ENCODE results near the gene OLA1.

Gene OLA1

DNA sequence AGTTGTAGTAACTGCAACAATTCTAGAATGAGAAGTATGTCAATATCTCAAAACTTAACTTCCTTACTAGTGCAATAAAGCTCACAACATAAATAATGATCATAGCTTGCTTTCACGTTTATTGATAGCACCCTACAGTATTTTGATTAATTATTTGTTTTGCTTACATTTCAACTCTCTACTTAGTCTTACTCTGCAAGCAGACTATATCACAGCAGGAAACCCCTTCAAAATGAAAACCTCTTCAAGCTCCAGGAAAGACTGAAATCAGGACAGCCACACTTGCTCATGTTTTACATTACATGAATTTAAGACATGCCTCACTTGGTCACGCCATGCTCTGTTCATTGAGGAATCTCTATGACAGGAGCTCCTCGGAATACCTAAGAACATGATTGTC, 3.3 kb downstream of the OLA1 start:
- H3K4me1 ChIP-seq (ENCODE audit: insufficient read depth, insufficient read length) = peaks cover 7% of the 10 kb centered on the region
- TF ChIP-seq YY1 (IDR thresholded peaks at IDR 0.05; ENCODE audit: insufficient read depth, insufficient read length) = no peak
- no peak for TF ChIP-seq ZNF274 (IDR thresholded peaks at IDR 0.05; ENCODE audit: low read depth, low read length)
- TF ChIP-seq SUZ12 (IDR thresholded peaks at IDR 0.05; ENCODE audit: extremely low read depth, insufficient read depth, insufficient read length) = no peak
- no peaks in the 10 kb centered on the region for H3K27me3 ChIP-seq (ENCODE audit: insufficient read depth, insufficient read length)
- no peak overlapping the region for H3K4me3 ChIP-seq (ENCODE audit: insufficient read length, low read depth)
- H3K9ac ChIP-seq (ENCODE audit: insufficient read length, low read depth) = no peak overlapping the region
- H3K9me3 ChIP-seq (ENCODE audit: insufficient read depth, low read length) = no peaks in the 10 kb centered on the region
- no peak for DNase-seq (ENCODE audit: low read depth, low spot score)
- H3K36me3 ChIP-seq (ENCODE audit: insufficient read depth, insufficient read length, low read length) = peaks cover 58% of the 10 kb centered on the region

DNA sequence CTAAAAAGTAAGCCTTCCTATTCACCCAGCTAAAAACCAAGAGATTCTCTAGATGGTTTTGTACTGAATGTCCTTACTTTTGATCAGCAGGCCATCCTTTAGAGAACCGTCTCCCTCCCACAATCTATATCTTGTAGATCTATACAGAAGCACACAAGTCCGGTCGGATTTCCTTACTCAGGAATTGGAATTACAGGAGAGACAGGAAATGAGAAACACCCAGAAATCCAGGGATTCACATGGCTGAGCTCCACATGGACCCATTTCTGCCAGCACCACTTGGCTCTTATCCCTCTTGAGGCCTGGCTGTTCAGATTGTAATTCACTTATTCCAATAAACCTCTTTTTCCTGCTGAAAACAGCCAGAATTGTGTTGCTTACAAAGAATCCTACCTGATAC, 4.5 kb downstream of the OLA1 start:
- peaks cover 7% of the 10 kb centered on the region for H3K4me1 ChIP-seq (ENCODE audit: insufficient read depth, insufficient read length)
- H3K36me3 ChIP-seq (ENCODE audit: insufficient read depth, insufficient read length, low read length) = peaks cover 59% of the 10 kb centered on the region
- no peak for TF ChIP-seq YY1 (IDR thresholded peaks at IDR 0.05; ENCODE audit: insufficient read depth, insufficient read length)
- no peak overlapping the region for H3K9ac ChIP-seq (ENCODE audit: insufficient read length, low read depth)
- no peak overlapping the region for H3K4me3 ChIP-seq (ENCODE audit: insufficient read length, low read depth)
- H3K9me3 ChIP-seq (ENCODE audit: insufficient read depth, low read length) = no peaks in the 10 kb centered on the region
- no peaks in the 10 kb centered on the region for H3K27me3 ChIP-seq (ENCODE audit: insufficient read depth, insufficient read length)
- DNase-seq (ENCODE audit: low read depth, low spot score) = no peak

DNA sequence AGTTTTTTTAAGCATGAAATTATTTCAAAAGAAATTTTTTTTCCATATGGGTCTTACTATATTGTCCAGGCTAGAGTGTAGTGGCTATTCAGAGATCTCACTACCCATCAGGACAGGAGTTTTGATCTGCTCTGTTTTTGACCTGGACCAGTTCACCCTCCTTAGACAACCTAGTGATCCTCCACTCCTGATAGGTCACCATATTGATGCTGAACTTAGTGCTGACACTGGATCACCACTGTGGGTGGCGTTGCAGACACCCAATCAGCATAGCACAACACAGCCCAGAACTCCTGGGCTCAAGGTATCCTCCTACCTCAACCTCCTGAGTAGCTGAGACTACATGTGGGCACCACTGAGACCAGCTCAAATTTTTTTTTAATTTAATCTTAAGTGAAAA, 8.2 kb downstream of the OLA1 start:
- TF ChIP-seq SUZ12 (IDR thresholded peaks at IDR 0.05; ENCODE audit: extremely low read depth, insufficient read depth, insufficient read length) (no peak), ZNF274 (IDR thresholded peaks at IDR 0.05; ENCODE audit: low read depth, low read length) (no peak), YY1 (IDR thresholded peaks at IDR 0.05; ENCODE audit: insufficient read depth, insufficient read length) (no peak)
- H3K4me3 ChIP-seq (ENCODE audit: insufficient read length, low read depth) = no peak overlapping the region
- no peak overlapping the region for H3K9ac ChIP-seq (ENCODE audit: insufficient read length, low read depth)
- H3K36me3 ChIP-seq (ENCODE audit: insufficient read depth, insufficient read length, low read length) = peaks cover 55% of the 10 kb centered on the region
- H3K27me3 ChIP-seq (ENCODE audit: insufficient read depth, insufficient read length) = no peaks in the 10 kb centered on the region
- DNase-seq (ENCODE audit: low read depth, low spot score) = no peak
- no peaks in the 10 kb centered on the region for H3K9me3 ChIP-seq (ENCODE audit: insufficient read depth, low read length)
- H3K4me1 ChIP-seq (ENCODE audit: insufficient read depth, insufficient read length) = peaks cover 4% of the 10 kb centered on the region

DNA sequence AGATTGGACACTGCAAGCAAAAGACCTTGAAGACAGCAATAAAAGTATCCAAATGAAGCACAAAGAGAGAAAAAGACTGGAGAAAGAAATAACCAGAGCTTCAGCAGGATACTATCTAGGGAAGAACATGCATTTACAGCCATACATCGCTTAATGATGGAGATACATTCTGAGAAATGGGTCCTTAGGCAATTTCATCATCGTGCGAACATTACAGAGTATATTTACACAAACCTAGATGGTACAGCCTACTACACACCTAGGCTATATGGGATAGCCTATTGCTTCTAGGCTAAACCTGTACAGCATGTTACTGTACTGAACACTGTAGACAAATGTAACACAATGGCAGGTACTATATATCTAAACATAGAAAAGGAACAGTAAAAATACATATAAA, 11.9 kb downstream of the OLA1 start:
- TF ChIP-seq YY1 (IDR thresholded peaks at IDR 0.05; ENCODE audit: insufficient read depth, insufficient read length) = no peak
- no peak for TF ChIP-seq SUZ12 (IDR thresholded peaks at IDR 0.05; ENCODE audit: extremely low read depth, insufficient read depth, insufficient read length)
- TF ChIP-seq ZNF274 (IDR thresholded peaks at IDR 0.05; ENCODE audit: low read depth, low read length) = no peak
- Histone ChIP-seq H3K9ac (ENCODE audit: insufficient read length, low read depth) (no peak overlapping the region), H3K27me3 (ENCODE audit: insufficient read depth, insufficient read length) (no peaks in the 10 kb centered on the region), H3K9me3 (ENCODE audit: insufficient read depth, low read length) (no peaks in the 10 kb centered on the region), H3K4me1 (ENCODE audit: insufficient read depth, insufficient read length) (no peaks in the 10 kb centered on the region), H3K36me3 (ENCODE audit: insufficient read depth, insufficient read length, low read length) (peaks cover 33% of the 10 kb centered on the region), H3K4me3 (ENCODE audit: insufficient read length, low read depth) (no peak overlapping the region)
- no peak for DNase-seq (ENCODE audit: low read depth, low spot score)

DNA sequence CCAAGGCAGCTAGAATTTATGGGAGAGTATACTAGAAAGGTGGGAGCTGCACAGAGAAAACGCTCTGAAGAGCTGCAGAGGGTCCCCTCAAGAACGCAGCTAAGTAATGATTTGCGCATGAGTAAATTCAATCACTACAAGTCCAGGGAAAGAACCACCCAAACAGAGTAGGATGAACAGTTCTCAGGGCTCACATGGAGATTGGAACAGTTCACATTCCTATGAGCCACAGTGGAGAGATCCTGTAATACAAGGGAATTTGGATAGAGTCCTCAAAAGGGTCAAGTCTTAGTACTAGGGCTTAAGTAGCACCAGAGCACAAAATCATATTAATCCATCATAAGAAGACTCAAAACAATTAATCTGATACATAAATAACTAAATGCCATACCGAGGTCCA, 12.7 kb downstream of the OLA1 start:
- Histone ChIP-seq H3K36me3 (ENCODE audit: insufficient read depth, insufficient read length, low read length) (peaks cover 28% of the 10 kb centered on the region), H3K4me3 (ENCODE audit: insufficient read length, low read depth) (no peak overlapping the region), H3K27me3 (ENCODE audit: insufficient read depth, insufficient read length) (no peaks in the 10 kb centered on the region), H3K9me3 (ENCODE audit: insufficient read depth, low read length) (no peaks in the 10 kb centered on the region), H3K4me1 (ENCODE audit: insufficient read depth, insufficient read length) (no peaks in the 10 kb centered on the region), H3K9ac (ENCODE audit: insufficient read length, low read depth) (no peak overlapping the region)
- DNase-seq (ENCODE audit: low read depth, low spot score) = no peak
- TF ChIP-seq SUZ12 (IDR thresholded peaks at IDR 0.05; ENCODE audit: extremely low read depth, insufficient read depth, insufficient read length) = no peak
- no peak for TF ChIP-seq ZNF274 (IDR thresholded peaks at IDR 0.05; ENCODE audit: low read depth, low read length)
- no peak for TF ChIP-seq YY1 (IDR thresholded peaks at IDR 0.05; ENCODE audit: insufficient read depth, insufficient read length)

DNA sequence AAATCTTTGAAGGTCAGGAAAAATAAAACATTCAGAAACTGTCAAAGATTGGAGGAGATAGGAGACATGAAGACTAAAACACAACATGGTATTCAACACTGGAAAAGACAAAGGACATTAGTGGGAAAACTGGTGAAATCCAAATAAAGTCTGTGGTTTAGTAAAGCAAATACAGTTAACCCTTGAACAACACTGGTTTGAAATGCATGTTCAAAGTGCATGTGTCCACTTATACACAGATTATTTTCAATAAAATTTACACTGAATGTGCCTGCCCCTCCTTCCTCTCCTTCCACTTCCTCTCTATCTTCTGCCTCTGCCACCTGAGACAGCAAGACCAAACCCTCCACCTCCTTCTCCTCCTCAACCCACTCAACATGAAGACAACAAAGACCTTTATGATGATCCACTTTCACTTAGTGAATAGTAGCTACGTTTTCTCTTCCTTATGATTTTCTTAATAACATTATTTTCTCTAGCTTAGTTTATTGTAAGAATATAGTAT, 14.5 kb downstream of the OLA1 start:
- DNase-seq (ENCODE audit: low read depth, low spot score) = no peak
- Histone ChIP-seq H3K4me1 (ENCODE audit: insufficient read depth, insufficient read length) (no peaks in the 10 kb centered on the region), H3K36me3 (ENCODE audit: insufficient read depth, insufficient read length, low read length) (peaks cover 29% of the 10 kb centered on the region), H3K9ac (ENCODE audit: insufficient read length, low read depth) (no peak overlapping the region), H3K9me3 (ENCODE audit: insufficient read depth, low read length) (no peaks in the 10 kb centered on the region), H3K4me3 (ENCODE audit: insufficient read length, low read depth) (no peak overlapping the region), H3K27me3 (ENCODE audit: insufficient read depth, insufficient read length) (no peaks in the 10 kb centered on the region)
- TF ChIP-seq SUZ12 (IDR thresholded peaks at IDR 0.05; ENCODE audit: extremely low read depth, insufficient read depth, insufficient read length) = no peak
- no peak for TF ChIP-seq ZNF274 (IDR thresholded peaks at IDR 0.05; ENCODE audit: low read depth, low read length)
- no peak for TF ChIP-seq YY1 (IDR thresholded peaks at IDR 0.05; ENCODE audit: insufficient read depth, insufficient read length)

DNA sequence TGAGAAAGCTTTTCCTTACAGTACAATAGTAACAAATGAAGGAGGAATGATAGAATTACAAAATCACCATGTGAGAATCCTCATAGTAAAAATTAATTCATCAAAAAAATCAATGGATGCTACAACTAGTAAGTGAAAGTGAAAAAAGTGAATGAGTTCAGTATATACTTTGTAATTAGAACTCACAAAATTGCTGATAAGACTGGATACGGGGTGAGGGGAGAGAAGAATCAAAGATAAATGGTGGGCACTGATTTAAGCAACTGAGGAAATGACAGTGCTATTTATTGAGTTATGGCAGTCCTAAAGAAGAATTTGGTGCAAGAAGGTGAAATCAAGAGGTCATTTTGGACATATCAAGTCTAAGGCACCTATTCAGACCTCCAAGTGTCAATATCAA, 20.6 kb downstream of the OLA1 start:
- Histone ChIP-seq H3K9me3 (ENCODE audit: insufficient read depth, low read length) (no peaks in the 10 kb centered on the region), H3K9ac (ENCODE audit: insufficient read length, low read depth) (no peak overlapping the region), H3K27me3 (ENCODE audit: insufficient read depth, insufficient read length) (no peaks in the 10 kb centered on the region), H3K4me1 (ENCODE audit: insufficient read depth, insufficient read length) (no peaks in the 10 kb centered on the region), H3K4me3 (ENCODE audit: insufficient read length, low read depth) (no peak overlapping the region), H3K36me3 (ENCODE audit: insufficient read depth, insufficient read length, low read length) (peaks cover 49% of the 10 kb centered on the region)
- TF ChIP-seq SUZ12 (IDR thresholded peaks at IDR 0.05; ENCODE audit: extremely low read depth, insufficient read depth, insufficient read length) = no peak
- TF ChIP-seq YY1 (IDR thresholded peaks at IDR 0.05; ENCODE audit: insufficient read depth, insufficient read length) = no peak
- no peak for TF ChIP-seq ZNF274 (IDR thresholded peaks at IDR 0.05; ENCODE audit: low read depth, low read length)
- DNase-seq (ENCODE audit: low read depth, low spot score) = no peak
